HG03025 (cell line): ENCODE measurements around the gene MYO18B.

ENCODE experiments used
- ATAC-seq: cut with Tn5 transposase; IDR thresholded peaks from one replicate; pipeline ENCODE4 v1.9.1; 2021; ENCODE audit warnings: mild to moderate bottlenecking, moderate library complexity; ENCODE audit not compliant: unreplicated experiment, low FRiP score

Gene MYO18B

DNA sequence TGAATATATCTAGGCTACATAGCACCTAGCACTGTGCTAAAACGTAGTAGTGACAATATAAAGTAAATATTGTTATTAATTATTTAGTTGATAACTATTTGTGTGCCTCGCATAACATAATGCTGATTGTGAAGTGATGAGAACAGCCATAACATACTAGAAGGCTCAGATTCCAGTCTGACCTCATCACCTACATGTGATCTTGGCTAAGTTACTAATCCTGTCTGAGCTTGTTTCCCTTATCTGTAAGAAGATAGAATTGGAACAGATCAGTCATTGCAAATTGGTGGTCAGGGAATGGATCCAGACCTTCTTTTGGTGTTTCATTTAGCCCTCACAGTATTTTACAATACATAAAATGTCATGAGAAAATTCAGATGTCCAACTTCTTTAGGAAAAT, 323.9 kb downstream of the MYO18B start:
- ATAC-seq: no peak

GRCh38 chr22:26066534-26066933, 324.5 kb downstream of the MYO18B start:
- no peak for ATAC-seq

DNA sequence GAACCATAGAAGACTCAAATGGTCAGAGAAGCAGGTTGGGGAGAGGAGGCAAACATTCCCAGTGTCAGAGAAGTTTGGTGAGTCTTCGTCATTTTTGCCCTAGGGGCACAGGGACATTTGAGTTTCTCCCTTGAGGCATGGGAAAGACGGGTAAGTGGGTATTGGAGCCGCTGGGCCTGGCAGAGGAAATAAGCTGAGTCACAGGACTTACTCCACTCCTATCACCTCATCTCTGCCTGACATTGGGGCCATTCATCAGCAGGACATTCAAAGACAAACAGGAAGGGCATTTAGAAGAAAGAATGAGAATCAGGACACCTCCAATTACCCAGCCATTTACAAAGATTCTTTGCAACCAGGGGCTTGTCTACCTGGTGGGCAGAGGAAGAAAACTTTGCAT, 326.6 kb downstream of the MYO18B start:
- no peak for ATAC-seq

DNA sequence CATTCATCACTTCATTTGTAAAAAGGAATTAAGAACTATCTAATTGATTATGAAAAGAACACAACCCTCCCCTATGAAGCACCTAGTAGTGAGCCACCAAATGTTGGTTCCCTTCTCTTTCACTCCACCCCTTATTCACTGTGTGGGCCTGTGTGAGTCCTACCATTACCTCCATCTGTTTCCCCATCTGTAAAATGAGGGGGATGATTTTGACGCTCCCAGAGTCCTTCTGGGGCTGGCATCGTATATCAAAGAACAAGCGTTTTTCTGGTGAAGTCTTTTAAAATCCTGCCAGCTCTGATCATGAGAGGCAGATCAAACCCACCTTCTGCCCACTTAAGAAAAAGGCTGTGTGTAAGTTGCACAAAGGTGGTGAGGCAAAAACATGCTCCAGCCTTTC, 330.6 kb downstream of the MYO18B start:
- no peak for ATAC-seq

- ATAC-seq: no peak
Measured at GRCh38 chr22:26075251-26075650, 333.3 kb downstream of the MYO18B start.

GRCh38 chr22:26079009-26079408, 337.0 kb downstream of the MYO18B start:
- no peak for ATAC-seq
